C4-2B (cell line): ENCODE data around the gene CPSF2.

Experiments
- ZFX ChIP-seq: fragments of 450-650 bp; IDR thresholded peaks from 2 replicates; pipeline ENCODE4 v1.6.1; 2017
- TF ChIP-seq, protein P1 (sequence below): fragments of 450-650 bp; conservative IDR thresholded peaks from 2 replicates; pipeline ENCODE4 v1.5.1; 2017; ENCODE audit warnings: mild to moderate bottlenecking

GRCh38 chr14:92198804-92199203 is 77.0 kb downstream of the CPSF2 start:
- TF ChIP-seq, protein P1, sequence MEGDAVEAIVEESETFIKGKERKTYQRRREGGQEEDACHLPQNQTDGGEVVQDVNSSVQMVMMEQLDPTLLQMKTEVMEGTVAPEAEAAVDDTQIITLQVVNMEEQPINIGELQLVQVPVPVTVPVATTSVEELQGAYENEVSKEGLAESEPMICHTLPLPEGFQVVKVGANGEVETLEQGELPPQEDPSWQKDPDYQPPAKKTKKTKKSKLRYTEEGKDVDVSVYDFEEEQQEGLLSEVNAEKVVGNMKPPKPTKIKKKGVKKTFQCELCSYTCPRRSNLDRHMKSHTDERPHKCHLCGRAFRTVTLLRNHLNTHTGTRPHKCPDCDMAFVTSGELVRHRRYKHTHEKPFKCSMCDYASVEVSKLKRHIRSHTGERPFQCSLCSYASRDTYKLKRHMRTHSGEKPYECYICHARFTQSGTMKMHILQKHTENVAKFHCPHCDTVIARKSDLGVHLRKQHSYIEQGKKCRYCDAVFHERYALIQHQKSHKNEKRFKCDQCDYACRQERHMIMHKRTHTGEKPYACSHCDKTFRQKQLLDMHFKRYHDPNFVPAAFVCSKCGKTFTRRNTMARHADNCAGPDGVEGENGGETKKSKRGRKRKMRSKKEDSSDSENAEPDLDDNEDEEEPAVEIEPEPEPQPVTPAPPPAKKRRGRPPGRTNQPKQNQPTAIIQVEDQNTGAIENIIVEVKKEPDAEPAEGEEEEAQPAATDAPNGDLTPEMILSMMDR = no peak
- TF ChIP-seq ZFX = no peak
